Measurements from ENCODE around the gene PGAP2. TPM values are rescaled to one million over a fixed set of nuclear protein-coding genes. Genes with fewer than 3 reads are reported as not detected.

PGAP2 gene
- total RNA-seq, 1 experiment from 2014 or later: 13.9 TPM

DNA sequence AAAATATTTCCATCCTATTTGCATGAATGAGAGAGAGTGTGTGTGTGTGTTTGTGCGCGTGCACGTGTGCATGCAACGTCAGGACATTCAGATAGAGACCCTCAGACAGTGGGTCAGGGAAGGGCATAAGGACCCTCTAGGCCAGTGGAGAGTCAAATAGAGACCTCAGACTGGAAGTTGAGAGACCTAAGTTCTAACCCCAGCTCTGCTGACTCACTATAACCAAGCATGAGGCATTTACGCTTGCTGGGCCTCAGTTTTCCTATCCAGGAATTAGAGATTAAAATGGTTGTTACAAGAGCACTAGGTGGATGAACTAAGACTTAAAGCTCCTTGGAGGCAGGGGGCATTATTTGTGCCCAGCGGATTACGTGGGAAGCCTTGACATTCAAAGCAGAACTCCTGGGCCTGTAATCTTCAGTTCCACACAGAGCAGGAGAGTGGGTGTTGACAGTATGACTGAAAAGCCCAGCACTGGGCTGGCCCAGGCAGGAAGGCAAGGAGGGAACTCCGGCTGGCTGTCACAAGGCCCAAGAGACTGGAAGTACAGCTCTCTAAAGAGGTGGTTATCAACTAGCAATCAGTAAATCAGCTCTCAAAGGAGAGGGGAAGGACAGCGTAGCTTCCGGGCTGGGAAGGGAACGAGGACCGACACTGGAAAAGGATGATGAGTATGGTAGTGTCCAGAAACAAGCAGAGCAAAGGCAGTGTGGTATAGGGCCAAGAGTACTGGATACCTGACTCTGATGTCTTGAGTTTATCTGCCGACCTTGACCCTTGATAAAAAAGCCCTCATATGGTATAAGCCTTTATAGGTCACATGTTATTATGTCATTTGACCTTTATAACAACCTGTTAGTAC, 23.2 kb downstream of the PGAP2 start:
- no peak for DNase-seq (ENCODE audit: low read depth)

DNA sequence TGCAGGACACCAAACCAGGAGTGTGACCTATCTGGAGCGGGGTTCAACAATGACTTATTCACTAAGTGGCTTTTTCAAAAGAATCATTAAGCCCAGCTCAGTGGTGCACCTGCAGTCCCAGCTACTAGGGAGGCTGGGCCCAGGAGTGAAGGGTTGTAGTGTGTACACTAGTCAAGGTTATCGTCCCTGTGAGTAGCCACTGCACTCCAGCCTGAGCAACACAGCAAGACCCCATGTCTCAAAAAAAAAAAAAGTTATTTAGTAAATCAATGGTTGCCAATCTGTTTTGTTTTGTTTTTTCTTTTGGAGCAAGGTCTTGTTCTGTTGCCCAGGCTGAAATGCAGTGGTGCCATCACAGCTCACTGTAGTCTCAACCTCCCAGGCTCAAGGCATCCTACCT, 24.5 kb downstream of the PGAP2 start:
- no peak for DNase-seq (ENCODE audit: low read depth)

DNA sequence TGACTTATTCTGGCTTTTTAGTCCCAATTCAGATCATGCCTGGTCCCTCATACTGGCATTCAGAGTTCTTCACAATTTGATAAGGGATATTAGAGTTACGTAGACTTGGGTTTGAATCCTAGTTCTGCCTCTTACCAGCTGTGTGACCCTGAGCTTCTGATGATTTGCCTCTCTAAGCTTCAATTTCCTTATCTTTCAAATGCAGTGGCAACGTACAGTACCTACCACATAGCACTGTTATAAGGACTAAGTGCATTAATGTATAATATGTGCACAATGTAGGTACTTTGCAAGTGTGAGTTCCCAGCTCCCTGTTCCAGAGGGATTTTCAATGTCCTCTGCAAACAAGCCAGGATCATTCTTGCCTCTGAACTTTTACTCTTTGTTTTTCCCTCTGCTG, 25.1 kb downstream of the PGAP2 start:
- no peak for DNase-seq (ENCODE audit: low read depth)

DNA sequence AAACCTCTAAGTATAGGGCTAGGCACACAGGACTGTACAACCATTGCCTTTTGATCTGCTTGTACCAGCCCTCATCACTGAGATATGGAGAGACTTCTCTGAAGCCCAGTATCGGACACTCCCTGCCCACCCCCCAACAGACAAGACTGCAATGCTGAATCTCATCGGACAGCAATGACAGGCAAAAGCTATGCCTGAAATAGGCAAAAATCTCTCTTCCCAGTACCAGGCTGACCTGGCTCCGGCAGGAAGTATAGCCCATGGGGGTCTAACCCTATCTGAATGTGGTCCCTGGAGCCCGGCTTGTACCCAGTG, 25.9 kb downstream of the PGAP2 start:
- no peak for DNase-seq (ENCODE audit: low read depth)

DNA sequence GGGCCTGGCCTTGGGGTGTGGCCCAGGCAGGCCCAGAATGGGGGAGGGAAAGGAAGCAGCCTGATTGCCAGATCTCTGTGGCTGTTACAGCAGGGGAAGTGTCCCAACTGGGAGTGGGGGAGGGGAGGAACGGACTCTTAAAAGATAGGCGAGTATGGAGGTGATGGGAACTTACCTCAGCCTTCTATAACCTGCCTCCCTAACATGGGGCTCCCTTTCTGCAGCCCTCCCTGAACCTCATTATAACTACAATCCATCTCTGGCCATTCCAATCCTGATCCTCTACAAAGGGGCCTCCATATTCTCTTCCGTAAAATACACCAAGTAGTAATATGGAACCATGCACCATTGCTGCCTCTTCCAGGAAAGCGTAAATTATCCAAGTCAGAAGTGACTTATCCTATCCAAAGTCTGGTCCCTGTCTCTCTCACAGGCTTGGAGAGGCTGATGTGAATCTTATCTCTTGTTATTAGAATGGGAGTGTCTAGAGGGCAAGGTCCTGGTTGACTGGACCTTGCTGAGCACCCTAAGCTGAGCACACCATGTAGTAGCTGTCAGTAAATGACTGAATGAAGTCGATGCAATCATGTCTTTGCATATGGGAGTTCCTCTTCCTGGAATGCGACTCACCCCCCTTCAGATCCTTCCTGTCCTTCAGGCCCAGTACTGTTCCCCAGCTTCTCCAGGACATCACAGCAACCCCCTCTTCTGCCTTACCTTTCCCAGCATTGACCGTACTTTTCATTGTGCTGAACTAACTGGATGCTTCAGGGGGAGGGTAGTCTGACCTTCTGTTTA, 26.5 kb downstream of the PGAP2 start:
- DNase-seq (ENCODE audit: low read depth): no peak

DNA sequence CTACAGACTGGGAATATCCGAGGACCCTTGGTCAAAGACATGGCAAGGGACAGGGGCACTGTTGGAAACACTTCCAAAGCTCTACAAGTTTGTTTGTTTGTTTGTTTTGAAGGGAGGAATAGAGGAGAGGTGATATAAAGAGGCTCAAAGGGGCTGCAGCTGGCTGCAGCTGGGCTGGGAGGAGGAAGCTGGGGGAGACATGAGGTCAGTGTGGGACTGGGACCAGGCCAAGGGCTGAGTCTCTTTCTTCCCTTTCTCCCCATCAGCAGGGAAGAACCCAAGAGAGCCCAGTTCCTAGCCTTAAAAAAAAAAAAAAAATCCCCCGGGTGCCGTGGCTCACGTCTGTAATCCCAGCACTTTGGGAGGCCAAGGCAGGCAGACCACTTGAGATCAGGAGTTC, 27.4 kb downstream of the PGAP2 start:
- DNase-seq (ENCODE audit: low read depth): no peak

DNA sequence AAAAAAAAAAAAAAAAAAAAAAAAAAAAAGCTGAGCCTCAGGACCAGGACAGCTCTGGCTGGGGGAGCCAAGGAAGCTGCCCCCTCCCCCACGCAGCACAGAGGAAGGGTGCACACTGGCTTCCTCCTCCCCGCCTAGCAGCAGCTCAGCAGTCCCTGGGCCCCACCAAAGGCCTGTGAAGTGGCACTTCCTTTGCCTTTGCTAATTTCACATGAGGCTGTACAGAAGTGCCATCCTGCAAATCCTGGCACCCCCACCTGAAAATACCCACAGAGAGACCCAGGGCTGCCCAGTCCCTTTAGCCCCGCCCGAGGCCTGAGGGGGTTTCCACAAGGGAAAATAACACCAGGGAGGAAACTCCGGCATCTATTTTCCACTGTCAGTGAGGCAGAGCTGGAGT, 28.5 kb downstream of the PGAP2 start:
- DNase-seq (ENCODE audit: low read depth): no peak

DNA sequence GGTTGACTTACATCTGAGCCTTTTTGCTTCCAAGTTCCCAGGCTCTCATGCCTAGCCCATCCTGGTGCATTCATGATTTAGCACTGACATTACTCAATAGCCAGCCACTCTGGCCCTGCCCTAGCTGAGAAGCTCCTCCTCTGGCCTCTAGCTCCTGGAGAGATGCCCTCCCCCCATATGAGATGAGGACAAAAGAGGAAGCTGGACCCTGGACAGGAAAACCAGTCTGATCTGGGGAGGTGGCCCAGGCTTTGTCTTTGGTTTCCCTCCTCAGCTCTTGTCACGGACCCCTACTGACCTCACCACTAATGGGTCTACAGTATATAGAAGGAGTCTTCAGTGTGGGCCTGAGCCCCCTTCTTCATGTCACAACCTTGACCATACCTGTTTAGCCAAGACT, 29.4 kb downstream of the PGAP2 start:
- DNase-seq (ENCODE audit: low read depth): no peak

DNA sequence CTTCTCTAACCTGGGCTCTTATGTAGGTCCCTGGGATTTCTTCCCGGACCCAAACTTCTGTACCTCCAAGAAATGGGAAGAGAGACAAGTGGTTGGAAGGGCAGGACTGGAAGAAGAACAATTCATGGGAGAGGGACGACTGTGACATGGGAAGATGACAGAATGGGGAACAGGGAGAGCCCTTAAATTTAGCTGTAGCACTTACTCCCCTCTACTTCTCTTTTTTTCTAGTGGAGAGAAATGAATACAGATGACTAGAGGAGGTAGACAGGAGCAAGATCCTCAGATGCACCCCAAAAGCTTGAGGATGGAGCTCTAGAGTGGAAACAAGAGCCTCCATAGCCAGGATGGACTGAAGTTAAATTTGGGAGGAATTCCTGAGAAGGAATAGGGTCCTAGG, 30.1 kb downstream of the PGAP2 start:
- no peak for DNase-seq (ENCODE audit: low read depth)

DNA sequence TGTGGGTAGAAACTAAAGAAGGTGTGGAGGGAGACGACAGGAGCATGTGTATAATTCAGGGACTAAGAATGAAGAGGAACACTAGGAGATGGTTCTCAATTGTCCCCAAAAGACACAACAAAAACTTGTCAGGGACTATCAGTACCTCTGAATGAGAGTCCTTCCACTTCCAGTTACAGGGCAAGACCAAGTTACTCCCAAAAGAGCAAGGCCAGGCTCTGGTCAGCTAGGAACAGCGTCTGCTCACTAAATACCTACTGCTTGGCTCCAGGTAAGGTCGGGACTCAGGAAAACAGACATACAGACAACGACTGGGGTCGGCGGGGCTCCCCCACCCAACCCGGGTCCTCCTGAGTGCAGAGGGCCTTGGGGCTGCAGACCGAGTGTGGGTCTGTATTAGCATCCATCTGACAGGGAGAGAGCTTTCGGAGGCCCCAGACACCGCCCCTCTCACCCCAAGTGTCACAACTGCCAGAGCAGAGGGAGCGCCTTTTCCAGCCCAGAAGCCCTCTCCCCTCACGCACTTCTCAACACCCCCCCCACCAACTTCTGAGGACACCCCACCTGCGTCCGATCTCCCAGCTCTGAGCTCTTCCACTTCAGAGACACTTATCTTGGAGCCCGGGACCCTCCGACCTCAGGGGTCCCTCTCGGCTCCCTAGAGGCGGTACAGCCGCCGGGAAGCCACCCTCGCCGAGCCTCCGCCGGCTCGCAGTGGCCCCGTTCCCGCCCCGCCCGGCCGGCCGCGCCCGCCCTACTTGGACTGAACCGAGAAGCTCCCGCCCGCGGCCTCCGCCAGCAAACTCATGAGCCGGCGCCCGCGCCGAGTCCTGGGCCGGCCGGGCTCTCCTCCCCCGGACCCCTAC, 31.9 kb downstream of the PGAP2 start:
- no peak for DNase-seq (ENCODE audit: low read depth)

DNA sequence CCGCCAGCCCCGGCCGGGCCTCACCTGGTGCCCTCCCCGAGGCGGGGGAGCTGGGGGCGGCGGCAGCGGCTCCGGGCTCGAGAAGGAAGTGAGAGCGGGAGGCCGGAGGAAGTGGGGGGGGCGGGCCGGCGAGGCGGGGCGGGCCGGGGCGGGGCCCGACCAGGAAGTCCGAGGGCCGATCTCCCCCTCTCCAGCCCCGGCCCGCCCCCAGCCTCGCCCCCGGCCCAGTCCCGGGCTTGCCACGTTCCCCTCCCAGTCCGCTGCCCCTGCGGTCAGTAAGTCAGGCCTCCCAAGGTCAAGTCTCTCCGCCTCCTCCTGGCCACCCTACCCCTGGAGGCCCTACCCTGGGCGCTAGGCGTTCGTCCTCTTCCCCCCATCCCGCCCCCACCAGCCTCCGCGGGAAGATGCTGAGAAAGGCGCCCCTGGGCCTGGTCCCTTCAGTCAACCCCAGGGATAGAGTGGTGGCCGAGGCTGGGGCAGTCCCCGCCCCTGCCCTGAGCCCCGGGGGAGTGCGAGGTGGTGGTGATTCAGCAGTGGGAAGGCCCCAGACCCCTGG, 32.6 kb downstream of the PGAP2 start, which contains the start of gene RHOG:
RHOG (minus strand) TSS at position 90 of the 556 bp plus-strand sequence. CDS start 12,821 bp downstream, outside the sequence.
- DNase-seq (ENCODE audit: low read depth): peak; percentile 89

DNA sequence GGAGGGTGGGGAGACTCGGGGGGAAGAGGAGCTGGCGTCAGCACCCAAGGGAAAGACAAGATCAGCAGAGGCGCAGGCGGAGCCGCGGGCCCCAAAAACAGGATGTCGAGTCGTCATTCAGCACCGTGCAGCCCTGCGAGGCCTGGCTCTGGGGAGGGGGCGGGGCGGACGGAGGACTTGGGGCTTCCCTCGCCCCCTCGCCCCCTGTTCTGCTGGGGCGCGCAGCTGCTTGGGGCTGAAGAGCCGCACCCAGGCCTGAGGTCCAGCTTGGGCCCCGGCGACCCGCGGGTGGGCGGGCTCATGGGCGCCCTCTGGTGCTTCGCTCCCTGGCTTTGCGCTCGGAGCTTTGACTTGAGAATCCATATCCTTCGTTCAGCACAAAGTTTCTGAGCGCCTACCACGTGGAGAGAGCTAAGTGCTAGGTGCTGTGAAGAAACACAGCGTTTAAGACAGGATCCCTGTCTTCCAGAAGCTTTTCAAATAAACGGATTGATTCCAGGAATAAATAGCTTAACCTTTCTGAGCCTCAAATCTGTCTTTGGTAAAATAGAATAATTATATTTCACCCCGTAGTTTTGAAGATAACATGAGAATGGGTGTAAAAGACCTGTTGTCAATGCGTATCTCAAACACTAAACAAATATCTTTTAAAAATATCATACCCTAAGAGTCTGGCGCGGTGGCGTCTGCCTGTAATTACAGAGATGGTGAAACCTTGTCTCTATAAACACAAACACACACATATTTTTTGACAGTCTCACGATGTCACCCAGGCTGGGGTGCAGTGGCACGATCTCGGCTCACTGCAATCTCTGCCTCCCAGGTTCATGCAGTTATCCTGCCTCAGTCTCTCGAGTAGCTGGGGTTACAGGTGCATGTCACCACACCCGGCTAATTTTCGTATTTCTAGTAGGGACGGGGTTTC, 33.3 kb downstream of the PGAP2 start:
- peak; percentile 85 for DNase-seq (ENCODE audit: low read depth)

DNA sequence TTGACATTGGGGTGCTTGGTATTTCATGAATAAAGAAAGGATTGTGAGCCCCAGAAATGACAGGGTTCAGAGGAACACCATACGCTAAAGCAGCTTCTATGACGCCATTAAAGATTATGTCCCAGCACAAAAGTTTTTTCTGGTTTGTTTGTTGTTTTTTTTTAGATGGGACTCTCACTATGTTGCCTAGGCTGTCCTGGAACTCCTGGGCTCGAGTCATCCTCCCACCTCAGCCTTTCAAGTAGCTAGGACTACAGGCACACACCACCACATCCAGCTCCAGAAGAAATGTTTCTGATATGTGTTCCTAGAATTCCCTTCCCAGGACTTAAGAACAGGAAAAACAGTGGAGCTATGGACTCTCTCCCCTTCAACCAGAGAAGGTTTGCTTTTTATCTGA, 35.0 kb downstream of the PGAP2 start:
- no peak for DNase-seq (ENCODE audit: low read depth)

DNA sequence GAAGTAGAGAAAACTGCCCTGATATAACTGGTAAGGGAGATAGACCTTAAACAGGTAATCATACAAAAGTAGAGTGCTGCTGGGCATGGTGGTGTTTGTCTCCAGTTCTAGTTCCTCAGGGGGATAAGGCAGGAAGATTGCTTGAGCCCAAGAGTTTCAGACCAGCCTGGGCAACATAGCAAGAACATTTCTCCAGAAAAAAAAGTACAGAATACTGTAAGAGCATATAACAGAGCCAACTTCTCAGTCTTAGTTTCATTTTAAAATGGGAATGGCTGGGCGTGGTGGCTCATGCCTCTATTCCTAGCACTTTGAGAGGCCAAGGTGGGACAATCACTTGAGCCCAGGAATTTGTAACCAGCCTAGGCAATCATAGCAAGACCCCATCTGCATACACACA, 36.9 kb downstream of the PGAP2 start:
- DNase-seq (ENCODE audit: low read depth): no peak

DNA sequence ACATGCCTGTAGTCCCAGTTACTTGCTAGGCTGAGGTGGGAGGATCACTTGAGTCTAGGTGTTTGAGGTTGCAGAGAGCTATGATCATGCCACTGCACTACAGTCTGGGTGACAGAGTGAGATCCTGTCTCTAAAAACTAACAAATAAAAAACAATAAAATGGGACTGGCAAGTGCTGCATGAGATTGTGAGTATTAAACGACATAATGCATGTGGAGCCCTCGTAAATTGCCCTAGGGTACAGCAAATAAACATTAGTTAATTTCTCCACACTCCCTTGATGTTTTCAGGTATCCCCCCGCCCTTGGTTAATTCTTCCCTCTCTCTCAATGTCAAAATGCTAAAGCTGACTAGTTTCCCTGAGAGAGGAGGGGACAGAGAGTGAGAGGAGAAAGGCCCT, 37.3 kb downstream of the PGAP2 start:
- no peak for DNase-seq (ENCODE audit: low read depth)

DNA sequence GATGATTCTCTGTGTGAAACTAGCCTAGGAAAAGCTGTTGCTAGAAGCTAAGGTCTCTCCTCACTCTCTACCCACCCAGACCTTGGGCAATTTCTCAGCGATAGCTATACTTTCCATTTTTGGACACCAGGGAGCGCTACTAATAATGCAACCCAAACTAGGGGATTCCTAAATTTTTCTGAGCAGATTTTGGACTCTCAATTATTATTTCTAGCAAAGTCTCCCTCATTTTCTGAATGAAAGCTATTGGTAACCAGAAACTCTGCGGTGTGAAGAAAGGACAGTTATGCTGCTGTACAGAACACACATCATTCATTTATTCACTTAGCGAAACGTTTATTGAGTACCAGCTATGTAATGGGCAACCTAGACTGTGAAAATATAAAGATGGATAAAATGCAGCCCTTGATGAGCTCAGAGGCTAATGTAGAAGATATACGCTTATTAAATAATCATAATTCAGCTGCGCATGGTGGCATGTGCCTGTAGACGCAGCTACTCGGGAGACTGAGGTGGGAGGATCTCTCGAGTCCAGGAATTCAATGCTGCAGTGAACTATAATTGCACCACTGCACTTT, 41.0 kb downstream of the PGAP2 start:
- DNase-seq (ENCODE audit: low read depth): peak; percentile 52

DNA sequence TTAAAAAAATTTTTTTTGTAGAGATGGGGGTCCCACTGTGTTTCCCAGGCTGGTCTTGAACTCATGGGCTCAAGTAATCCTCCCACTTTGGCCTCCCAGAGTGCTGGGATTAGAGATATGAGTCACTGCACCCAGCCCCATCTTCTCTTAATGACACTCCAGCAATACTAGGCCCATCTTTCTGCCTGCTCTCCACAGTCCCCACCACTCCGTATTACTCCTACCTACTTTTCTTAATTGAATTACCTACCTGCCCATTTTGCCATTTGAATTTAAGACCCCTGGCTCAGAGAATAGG, 45.1 kb downstream of the PGAP2 start:
- DNase-seq (ENCODE audit: low read depth): no peak

DNA sequence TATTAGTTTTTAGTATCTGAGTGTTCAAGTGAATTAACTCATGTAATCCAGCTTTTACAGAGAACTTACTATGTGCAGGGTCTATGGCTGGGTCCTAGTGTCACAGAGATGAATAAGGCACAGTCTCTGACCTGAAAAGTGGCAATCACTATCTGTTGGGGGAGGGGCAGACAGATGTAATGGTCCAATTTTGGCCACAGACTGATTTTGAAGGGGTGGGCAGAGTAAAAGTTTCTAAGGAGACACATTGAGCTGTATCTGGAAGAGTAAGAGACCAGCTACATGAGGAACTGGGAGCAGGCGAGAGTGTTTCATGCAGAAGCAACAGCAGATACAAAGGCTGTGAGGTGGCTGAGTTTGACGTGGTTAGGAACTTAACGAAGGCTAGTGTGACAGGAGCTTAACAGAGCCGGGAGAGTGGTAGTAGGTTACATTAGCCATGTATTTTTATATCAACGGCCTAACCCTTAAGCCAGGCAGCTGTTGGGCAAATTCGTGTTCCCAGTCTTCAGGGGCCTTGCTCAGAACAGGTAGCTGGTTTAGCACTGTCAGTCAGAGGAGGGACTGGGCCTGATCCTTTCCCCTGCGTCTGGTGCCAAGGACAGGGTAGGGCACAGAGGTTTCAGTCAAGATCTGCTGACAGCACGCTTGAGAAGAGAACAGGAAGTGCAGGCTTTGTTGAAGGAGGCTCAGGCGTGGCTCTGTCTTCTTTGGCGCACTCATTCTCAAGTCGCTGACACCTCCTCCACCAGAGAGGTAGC, 45.7 kb downstream of the PGAP2 start:
- no peak for DNase-seq (ENCODE audit: low read depth)

DNA sequence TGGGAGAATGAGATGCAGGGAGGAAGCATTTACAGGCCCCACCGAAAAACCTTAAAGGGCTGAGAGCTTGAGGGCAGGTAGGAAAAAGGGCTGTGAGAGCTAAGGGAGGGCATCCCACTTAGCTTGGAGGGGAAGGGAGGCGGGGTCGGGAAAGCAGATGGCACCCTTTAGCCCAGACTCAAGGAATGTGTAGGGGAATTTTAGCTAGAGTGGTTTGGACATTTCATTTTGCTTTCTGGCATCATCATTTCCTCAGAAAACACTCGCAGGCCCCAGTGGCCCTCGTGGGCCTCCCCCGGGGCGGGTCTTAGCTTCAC, 46.3 kb downstream of the PGAP2 start:
- no peak for DNase-seq (ENCODE audit: low read depth)
